NCI-H1092 (cell line): ENCODE results near the gene ADGRD2.

Experiments used
- DNase-seq: peaks from one replicate; lab custom pipeline; 2025; lab: John Stamatoyannopoulos, UW

The ADGRD2 gene

DNA sequence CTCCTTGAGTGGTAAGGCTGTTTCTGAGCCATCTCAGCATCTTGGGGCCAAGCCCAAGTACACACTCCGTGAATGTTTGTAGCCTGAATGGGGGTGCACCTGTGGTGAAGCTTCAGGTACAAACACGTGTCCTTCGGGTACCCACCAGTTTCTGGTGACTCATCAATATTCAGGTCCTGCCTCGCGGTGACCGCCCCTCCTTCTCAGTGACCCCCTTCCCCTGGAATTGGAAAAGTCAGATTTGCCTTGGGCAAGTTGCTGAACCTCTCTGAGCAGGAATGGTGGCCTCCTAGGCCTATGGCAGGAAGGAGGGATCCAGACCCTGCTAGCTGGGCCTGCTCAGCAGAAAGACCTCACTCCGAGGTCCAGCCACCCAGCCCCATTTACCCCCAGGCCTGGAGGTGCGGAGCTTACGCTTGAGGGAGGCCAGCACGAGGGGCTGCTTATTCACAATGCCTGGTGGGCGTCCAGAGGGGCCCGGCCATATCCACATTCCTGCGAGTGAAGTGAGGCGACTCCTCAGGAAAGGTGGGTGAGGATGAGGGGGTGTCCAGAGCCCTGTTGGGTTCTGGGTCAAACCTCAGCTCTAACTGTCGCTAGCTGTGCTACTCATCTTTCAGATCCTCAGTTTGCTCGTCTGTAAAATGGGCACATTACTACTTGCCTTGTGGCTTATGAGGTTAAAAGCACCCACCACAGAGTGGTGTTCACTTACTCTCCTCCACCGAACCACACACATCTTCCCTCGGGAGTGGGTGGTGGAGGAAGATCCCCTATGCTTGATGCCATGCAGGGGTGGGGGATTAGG lies 7.0 kb downstream of the ADGRD2 start:
- no peak for DNase-seq

DNA sequence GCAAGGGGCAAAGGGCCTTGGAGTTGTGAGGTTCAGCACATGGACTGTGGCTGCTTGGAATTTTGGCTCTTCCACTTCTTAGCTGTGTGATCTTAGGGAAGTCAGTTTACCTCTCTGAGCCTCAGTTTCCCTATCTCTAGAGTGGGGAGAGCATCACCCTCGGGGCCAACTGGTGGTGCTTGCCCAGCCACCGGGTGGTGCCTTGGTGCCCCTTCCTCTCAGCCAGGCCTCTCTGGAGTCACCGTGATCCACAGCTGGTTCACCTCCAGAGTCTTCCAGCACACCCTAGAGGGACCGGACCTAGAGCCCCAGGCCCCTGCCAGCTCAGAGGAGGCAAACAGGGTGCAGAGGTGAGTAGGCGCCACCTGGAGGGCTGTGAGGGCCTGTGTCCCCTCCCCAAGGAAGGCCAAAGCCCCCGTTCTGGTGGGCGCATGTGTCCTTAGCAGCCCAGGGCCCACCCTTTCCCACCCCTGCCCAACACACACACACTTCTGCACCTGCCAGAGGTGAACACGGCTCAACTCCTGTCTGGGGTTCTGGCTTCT lies 7.7 kb downstream of the ADGRD2 start:
- DNase-seq = no peak

DNA sequence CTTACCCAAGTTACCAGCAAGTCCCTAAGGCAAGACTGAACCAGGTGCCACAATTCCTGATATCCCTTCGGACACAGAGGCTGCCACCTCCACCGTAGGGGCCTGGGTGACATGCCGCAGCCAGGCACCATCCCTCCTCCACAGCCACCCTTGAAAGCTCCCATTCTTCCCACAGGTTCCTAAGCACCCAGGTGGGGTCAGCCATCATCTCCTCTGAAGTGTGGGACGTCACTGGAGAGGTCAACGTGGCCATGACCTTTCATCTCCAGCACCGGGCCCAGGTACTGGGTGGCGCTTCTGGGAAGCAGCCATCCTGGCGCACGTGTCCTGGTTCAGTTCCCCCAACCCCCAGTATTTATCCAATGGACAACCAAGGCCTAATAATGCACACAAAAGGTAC lies 8.2 kb downstream of the ADGRD2 start:
- DNase-seq = no peak

DNA sequence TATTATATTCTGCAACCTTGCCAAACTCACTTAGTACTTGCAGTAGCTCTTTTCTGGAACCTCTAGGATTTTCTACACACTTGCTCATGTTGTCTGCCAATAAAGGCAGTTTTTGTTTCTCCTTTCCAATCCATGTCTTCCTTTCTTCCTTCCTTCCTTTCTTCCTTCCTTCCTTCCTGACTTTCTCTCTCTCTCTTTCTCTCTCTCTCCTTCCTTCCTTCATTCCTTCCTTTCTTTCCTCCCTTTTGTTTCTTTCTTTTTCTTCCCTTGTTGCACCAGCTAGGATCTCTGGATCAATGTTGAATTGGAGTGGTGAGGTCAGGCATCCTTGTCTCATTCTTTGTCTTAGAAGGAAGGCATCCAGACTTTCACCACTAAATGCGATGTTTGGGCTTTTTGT lies 12.5 kb downstream of the ADGRD2 start:
- DNase-seq = no peak

DNA sequence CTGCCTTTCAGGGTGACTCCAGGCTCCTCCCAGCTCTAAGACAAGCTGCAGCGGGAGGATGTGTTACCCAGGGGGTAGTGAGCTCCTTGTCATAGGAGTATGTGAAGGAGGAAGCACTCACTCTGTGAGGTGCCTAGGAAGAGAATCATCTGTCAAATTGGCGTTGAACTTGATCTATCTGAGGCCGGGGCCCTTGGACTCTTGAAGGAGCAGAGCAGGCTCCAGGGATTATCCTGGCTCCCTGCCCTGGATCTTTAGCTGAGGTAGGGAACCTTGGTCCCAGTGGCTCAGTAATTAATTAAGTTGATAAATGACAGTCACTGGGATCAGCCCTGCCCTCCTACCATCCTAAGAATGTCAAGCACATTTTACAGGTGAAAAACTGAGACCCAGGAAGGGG lies 15.5 kb downstream of the ADGRD2 start:
- DNase-seq = no peak

DNA sequence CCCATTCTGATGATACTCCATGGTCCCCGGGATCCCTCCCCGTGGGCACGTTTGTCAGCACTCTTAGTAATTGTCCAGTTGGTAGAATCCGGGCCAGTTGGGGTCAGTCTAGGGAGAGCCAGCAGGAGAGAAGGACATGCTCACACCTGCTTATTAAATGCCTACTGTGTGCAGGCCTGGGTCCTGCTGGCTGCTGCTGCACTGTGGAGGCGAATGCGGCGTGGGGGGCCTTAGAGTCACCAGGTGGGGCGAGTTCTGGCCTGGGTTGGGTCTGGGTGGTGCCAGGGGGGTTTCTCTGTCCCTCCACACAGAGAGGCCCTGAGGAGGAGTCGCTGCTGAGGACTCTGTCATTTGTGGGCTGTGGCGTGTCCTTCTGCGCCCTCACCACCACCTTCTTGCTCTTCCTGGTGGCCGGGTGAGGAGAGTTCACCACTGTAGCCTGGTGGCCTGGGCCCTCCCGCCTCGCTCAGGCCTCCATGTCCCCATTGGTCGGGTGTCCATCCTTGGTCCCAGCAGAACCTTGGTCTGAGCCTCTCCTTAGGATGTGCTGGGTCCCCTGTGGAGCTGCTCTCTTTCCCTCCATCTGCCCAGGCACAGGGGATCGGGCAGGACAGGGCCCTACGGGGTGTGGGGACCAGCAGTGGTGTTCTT lies 17.3 kb downstream of the ADGRD2 start:
- DNase-seq = no peak

DNA sequence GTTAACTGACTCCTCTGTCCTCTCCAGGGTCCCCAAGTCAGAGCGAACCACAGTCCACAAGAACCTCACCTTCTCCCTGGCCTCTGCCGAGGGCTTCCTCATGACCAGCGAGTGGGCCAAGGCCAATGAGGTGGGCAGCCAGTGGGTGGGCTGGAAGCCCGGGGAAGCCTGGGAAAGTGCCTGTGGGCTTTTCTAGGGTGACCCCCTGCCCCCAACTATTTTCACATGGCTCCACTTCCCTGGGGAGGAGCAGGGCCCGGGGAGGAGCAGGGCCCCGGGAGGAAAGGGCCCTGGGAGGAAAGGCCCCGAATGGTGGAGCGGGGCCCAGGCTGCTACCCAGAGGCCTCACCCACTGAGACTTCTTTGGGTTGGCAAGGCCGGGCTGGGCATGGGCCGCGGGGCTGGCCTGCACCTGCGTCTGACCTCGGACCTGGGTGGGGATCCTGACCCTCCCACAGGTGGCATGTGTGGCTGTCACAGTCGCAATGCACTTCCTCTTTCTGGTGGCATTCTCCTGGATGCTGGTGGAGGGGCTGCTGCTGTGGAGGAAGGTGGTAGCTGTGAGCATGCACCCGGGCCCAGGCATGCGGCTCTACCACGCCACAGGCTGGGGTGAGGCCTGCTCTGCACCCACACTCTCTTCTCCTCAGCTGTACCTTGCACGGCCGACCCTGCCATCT lies 17.9 kb downstream of the ADGRD2 start:
- no peak for DNase-seq

DNA sequence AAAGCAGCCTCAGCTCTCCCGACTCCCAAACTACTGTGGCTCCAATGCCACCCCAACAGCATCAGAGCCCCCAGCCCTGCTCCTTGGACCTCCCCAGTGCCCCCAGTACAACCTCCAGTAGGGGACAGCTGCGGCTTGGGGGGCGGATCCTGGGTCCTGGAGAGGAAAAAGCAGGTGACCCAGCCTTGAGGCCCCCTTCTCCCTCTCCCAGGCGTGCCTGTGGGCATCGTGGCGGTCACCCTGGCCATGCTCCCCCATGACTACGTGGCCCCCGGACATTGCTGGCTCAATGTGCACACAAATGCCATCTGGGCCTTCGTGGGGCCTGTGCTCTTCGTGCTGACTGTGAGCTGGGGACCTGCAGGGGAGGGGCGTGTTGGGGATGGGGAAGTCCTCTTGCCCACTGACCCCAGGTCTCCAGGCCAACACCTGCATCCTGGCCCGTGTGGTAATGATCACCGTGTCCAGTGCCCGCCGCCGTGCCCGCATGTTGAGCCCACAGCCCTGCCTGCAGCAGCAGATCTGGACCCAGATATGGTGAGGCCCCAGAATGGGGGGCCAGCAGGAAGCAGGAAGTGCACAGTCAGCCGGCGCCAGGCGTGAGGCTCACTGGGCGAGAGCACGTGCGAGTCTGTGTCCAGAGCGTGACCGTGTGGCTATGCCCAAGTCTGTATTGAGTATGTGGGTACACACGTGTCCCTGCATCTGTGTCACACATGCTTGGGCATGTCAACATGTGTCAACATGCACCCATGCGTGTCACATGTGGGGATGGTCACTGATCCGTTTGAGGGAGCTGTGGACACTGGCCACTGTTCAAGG lies 19.0 kb downstream of the ADGRD2 start:
- no peak for DNase-seq

DNA sequence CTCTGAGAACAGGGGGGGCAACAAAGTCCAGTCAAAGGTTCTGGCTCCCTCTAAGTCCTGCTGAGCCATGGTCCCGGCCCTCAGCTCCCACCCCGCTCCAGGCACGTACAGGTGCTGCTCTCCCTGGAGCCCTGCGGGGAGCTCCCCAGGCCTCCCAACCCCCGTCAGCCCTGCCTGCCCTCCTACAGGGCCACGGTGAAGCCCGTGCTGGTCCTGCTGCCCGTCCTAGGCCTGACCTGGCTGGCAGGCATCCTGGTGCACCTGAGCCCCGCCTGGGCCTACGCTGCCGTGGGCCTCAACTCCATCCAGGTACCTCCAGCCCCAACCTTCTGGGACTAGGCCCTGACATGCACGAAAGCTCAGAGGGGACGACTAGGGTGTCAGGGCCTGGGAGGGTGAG lies 20.1 kb downstream of the ADGRD2 start:
- no peak for DNase-seq

DNA sequence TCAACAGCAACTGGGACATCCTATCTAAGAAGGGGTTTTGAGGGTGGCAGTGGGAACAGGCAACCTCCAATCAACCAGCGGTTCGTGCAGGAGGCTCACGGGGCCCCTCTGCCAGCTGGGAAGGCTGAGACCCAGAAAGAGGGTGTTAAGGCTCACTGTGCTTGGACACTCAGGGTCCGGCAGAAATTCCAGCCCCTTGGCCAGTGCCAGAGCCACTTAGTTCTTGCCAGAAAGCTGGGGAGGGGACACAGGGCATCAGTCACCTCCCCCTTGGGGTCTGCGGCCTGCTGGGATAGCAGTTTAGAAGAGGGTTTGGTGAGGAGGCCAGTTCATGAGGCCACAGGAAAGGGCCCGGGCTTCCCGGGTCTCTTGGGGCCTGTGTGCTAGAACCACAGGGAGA lies 20.5 kb downstream of the ADGRD2 start:
- no peak for DNase-seq

DNA sequence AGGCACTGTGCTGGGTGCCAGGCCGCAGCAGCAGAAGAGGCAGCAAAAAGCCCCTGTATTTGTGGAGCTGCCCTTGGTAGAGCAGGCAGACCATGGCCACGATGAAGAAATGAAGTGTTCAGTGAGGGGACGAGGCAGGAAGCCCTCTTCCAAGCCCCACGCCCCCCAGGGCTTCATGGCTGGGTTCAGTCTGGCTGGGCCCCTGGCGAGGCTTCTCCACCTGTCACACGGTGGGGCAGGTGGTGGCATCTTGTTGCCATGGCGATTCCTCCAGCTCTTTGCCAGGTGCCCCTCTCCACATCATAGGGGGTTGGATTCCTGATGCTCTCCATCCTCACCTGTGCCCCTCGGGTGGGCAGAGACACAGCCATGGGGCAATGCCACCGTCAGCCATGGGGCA lies 21.5 kb downstream of the ADGRD2 start:
- no peak for DNase-seq

DNA sequence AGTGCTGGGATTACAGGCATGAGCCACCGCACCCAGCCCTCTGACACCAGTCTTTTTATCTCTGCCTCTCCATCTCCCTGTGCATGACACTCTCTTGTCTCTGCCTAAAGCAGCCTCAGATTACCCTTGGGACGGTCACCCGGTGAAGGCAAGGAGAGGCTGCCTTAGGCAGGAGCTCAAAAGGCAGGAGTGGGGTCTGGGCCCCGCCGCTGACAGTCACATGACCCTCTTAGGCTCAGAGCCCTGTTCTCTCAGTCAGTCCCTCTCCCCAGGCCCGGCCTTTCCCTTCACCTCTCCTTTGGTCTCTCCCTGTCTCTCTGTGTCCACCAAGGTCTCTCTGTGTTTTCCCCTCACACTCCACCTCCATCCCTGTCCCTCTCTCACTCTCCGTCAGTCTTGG lies 22.5 kb downstream of the ADGRD2 start:
- no peak for DNase-seq

DNA sequence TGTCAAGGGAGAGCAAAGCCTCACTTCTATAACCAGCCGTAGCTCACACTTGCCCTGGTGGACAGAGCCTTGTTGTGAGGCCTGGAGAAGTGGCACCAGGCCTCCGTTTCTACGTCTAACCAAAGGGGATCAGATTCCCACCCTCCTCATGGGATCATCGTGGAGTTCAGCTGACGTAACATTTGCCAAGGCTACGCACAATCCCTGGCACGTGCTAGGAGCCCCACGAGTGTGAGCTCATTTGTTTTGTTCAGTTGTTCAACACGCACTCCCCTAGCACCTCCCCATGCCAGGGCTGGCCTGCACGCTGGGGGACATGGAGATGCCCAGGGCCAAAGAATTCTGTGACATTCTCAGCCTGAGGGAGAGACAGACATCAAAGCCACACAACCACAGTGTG lies 23.1 kb downstream of the ADGRD2 start:
- no peak for DNase-seq

DNA sequence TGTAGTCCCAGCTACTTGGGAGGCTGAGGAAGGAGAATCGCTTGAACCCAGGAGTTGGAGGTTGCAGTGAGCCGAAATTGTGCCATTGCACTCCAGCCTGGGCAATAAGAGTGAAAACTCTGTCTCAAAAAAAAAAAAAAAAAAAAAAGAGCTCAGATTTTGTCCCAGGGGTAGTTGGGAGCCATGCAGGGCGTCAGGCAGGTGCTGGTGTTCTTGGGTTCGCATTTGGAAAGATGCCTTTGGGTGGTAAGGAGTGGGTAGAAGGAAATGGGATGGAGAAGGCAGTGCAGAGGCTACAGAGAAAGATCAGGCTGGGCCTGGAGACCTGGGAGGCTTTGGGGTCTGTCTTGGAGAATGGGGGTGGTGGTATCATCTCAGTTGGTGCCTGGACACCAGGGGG lies 23.9 kb downstream of the ADGRD2 start:
- DNase-seq = no peak

DNA sequence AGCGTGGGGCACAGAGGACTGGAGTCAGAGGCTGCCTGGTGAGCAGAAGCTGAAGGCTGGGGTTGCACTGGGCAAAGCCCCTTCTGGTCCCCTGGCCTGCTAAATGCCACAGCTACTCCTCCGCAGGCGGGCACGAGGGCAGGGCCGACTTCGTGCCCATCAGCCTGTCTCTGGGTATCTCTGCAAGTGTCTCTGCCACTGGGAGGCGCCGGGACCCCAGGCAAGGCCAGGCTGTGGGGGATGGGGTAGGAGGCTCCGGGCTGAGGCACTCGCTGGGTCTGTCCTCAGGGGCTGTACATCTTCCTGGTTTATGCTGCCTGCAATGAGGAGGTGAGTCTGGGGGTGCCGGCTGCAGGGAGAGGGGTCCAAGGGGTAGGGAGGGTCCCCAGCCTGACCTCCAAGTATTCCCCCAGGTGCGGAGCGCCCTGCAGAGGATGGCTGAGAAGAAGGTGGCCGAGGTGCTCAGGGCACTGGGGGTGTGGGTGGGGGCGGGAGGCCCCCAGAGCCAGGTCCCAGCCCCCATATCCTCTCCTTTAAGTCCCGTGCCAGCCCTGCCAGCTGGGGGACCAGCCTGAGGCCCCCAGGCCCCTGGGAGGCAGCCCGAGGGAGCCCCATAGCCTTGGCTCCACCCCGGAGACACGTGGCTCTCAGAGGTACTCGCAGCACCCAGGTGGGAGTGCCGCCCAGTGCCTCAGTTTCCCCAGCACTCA lies 25.1 kb downstream of the ADGRD2 start:
- no peak for DNase-seq

DNA sequence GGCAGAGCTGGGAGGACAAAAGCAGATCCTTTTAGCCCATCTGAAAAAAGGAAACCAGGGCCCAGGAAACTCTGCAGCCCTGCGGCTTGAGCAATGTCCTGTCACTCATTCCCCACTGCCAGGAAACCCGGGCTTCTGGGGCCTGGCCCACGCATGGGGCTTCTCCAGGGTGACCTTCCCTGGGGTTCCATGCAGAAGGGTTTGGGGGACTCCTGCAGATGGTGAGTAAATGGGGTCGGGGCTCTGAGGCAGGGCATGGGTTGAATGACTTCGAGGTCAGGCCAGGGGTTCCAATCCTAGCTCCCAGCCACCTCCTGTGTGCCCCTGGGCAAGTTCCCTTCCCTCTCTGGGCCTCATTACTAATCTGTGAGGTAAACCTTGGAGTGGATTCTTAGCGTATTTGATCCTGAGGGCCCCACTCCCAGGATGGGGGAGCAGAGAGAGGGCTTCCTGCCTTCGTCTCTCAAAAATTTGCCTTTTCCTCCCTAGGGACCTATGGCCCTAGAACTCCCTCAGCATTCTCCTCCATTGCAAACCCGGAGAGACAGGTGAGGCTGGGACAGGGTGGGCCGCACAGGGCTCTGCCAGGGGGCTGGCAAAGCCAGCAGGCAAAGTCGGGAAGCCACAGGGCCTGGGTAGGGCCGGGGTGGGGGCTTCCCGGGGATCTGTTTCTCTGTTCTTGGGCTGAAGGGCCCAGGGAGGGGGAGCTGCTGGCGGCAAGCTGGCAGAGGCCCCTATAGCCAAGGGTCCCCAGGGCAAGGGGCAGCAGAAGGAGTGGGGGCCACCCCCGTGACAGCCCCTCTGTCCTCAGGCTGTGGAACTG lies 25.8 kb downstream of the ADGRD2 start:
- no peak for DNase-seq

DNA sequence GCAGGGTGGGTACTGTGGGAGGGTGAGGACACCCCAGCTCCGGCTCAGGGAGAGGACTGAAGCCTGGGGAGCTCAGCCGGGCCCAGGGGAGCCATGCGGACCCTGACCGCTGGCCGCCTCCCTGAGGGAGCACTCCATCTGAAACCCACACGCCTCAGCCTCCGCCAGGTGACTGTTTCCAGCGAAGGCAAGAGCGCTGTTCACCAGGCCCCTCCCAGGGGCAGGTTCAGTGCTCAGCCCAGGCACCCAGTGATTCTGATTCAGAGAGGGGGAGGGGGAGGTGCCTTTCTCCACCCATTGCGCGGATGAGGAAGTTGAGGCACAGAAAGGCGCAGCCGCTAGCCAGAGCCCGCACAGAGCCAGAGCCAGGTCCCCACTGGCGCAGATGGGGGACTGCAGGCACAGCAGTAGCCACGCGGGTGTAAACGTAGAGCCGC lies 27.0 kb downstream of the ADGRD2 start:
- peak; percentile 52 for DNase-seq

DNA sequence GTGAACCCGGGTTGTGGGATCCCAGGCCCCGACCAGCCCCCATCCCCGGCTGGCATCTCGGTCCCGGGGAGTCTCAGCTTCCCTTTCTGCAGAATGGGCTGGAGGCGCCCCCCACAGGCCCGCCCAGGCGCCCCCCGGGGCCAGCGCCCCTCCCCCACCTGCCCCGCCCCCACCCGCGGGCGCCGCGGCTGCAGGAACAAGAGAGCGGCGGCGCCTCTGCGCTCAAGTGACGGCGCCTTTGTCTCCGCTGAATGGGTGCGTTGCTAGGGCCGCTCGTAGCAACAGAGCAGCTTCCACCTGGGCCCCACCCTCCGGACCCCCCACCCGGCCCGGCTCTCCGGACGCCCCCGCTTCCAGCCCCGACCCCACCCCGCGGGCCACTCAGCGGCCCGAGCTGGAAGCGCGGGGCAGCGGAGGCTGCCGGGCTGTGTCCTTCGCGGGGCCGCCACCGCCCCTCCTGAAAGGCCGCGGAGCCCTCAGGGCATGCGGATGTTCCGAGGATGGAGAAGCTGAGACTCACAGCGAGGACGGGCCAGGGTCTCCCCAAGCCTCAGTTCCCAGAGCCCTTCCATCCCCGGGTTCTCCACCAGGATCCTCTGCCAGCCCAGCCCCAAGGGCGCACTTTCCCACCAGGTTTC lies 27.5 kb downstream of the ADGRD2 start:
- peak; percentile 60 for DNase-seq

DNA sequence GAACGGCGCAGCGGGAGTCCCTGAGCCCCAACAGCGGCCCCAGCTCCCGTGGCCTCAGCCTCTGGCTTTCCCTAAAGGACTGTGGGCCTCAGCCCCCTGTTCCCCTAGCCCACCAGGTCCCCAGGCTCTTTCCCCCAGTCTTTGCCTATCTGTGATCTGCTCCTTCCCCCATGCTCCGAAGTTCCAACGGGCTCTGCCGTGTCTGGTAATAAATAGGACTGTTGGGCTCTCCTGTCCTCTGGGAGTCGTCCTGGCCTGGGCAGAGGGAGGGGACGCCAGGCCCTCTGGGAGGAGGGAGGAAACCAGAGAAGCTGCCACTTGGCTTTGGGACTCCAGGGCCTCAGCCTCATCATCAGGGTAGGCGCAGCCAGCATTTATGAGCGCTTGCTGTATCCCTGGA lies 28.1 kb downstream of the ADGRD2 start:
- DNase-seq = no peak

DNA sequence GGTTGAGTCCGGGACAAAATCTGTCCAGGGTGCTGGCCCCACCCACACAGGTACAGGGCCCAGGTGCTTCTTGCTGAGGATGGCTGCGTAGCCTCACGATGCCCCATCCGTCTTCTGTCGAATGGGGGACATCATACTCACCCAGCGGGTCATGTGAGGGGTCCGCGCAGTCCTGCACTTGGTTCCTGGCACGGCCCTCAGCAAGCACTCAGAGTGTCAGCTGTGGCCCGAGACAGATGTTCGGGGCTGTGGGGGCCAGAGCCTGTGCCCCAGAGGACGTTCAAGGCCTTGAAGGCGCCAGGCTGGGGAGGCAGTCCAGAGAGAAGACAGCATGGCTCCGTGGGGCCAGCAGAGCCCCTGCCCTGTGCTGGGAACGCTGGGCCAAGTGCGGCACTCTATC lies 29.1 kb downstream of the ADGRD2 start:
- DNase-seq = no peak
